ENCODE data around the gene SCCPDH.

Gene SCCPDH

GRCh38 chr1:246798606-246799496 lies 74.6 kb downstream of the SCCPDH start:
- TF ChIP-seq CTCF (IDR thresholded peaks at IDR 0.05; ENCODE audit: low read length) (no peak), EZH2 (optimal IDR thresholded peaks at IDR 0.05; ENCODE audit: low read depth, low read length) (no peak), EZH2phosphoT487 (IDR thresholded peaks at IDR 0.05; ENCODE audit: low read length) (no peak)
- no peaks in the 10 kb centered on the region for H3K36me3 ChIP-seq (replicated peaks; ENCODE audit: insufficient read depth, low read length)
- DNase-seq = no peak
- no peak overlapping the region for H3K9ac ChIP-seq (ENCODE audit: low read length)
- no peaks in the 10 kb centered on the region for H3K27me3 ChIP-seq (replicated peaks; ENCODE audit: insufficient read depth, low read length)
- no peaks in the 10 kb centered on the region for H4K20me1 ChIP-seq (ENCODE audit: insufficient read depth, low read length)
- no peaks in the 10 kb centered on the region for H3K4me1 ChIP-seq (ENCODE audit: low read length)
- H3F3A ChIP-seq (ENCODE audit: insufficient read depth, low read length) = no peaks in the 10 kb centered on the region
- no peaks in the 10 kb centered on the region for H3K9me2 ChIP-seq (replicated peaks; ENCODE audit: insufficient read depth, low read length)
- H3K79me2 ChIP-seq (ENCODE audit: low read length) = no peaks in the 10 kb centered on the region
- no peaks in the 10 kb centered on the region for H3K9me3 ChIP-seq (replicated peaks; ENCODE audit: insufficient read depth, low read length)
- H2AFZ ChIP-seq (ENCODE audit: low read length) = no peak overlapping the region
- no peak overlapping the region for H3K4me2 ChIP-seq (ENCODE audit: low read depth, low read length)
- no peak overlapping the region for H3K4me3 ChIP-seq (ENCODE audit: low read length)
- no peak overlapping the region for H3K27ac ChIP-seq (ENCODE audit: low read length)

- no peaks in the 10 kb centered on the region for H4K20me1 ChIP-seq (ENCODE audit: insufficient read depth, low read length)
- no peaks in the 10 kb centered on the region for H3K9me2 ChIP-seq (replicated peaks; ENCODE audit: insufficient read depth, low read length)
- no peak for TF ChIP-seq EZH2phosphoT487 (IDR thresholded peaks at IDR 0.05; ENCODE audit: low read length)
- H3K79me2 ChIP-seq (ENCODE audit: low read length) = no peaks in the 10 kb centered on the region
- no peaks in the 10 kb centered on the region for H3K4me1 ChIP-seq (ENCODE audit: low read length)
- no peak overlapping the region for H3K4me2 ChIP-seq (ENCODE audit: low read depth, low read length)
- no peaks in the 10 kb centered on the region for H3K27me3 ChIP-seq (replicated peaks; ENCODE audit: insufficient read depth, low read length)
- DNase-seq = no peak
- no peak overlapping the region for H3K27ac ChIP-seq (ENCODE audit: low read length)
- no peaks in the 10 kb centered on the region for H3F3A ChIP-seq (ENCODE audit: insufficient read depth, low read length)
- H3K36me3 ChIP-seq (replicated peaks; ENCODE audit: insufficient read depth, low read length) = no peaks in the 10 kb centered on the region
- no peaks in the 10 kb centered on the region for H3K9me3 ChIP-seq (replicated peaks; ENCODE audit: insufficient read depth, low read length)
- H2AFZ ChIP-seq (ENCODE audit: low read length) = no peak overlapping the region
- H3K9ac ChIP-seq (ENCODE audit: low read length) = no peak overlapping the region
- H3K4me3 ChIP-seq (ENCODE audit: low read length) = no peak overlapping the region
Observed at GRCh38 chr1:246800356-246800755, 76.1 kb downstream of the SCCPDH start.

- H4K20me1 ChIP-seq (ENCODE audit: insufficient read depth, low read length) = no peaks in the 10 kb centered on the region
- DNase-seq = no peak
- no peaks in the 10 kb centered on the region for H3F3A ChIP-seq (ENCODE audit: insufficient read depth, low read length)
- no peak overlapping the region for H3K9ac ChIP-seq (ENCODE audit: low read length)
- no peaks in the 10 kb centered on the region for H3K79me2 ChIP-seq (ENCODE audit: low read length)
- no peaks in the 10 kb centered on the region for H3K36me3 ChIP-seq (replicated peaks; ENCODE audit: insufficient read depth, low read length)
- H3K4me3 ChIP-seq (ENCODE audit: low read length) = no peak overlapping the region
- H3K4me1 ChIP-seq (ENCODE audit: low read length) = no peaks in the 10 kb centered on the region
- no peak for TF ChIP-seq EZH2phosphoT487 (IDR thresholded peaks at IDR 0.05; ENCODE audit: low read length)
- TF ChIP-seq EZH2 (optimal IDR thresholded peaks at IDR 0.05; ENCODE audit: low read depth, low read length) = no peak
- TF ChIP-seq CTCF (IDR thresholded peaks at IDR 0.05; ENCODE audit: low read length) = no peak
- no peaks in the 10 kb centered on the region for H3K9me2 ChIP-seq (replicated peaks; ENCODE audit: insufficient read depth, low read length)
- no peak overlapping the region for H3K27ac ChIP-seq (ENCODE audit: low read length)
- no peak overlapping the region for H3K4me2 ChIP-seq (ENCODE audit: low read depth, low read length)
- no peaks in the 10 kb centered on the region for H3K27me3 ChIP-seq (replicated peaks; ENCODE audit: insufficient read depth, low read length)
- no peak overlapping the region for H2AFZ ChIP-seq (ENCODE audit: low read length)
- no peaks in the 10 kb centered on the region for H3K9me3 ChIP-seq (replicated peaks; ENCODE audit: insufficient read depth, low read length)
Observed at GRCh38 chr1:246800756-246801155, 76.5 kb downstream of the SCCPDH start.

Measured in MM.1S (cell line).